ENCODE results near the gene GRID1.

GRCh38 chr10:86034710-86035109, 331.9 kb downstream of the GRID1 start:
- TF ChIP-seq POLR2A (IDR thresholded peaks at IDR 0.05) (no peak), CTCF (IDR thresholded peaks at IDR 0.05) (no peak)

Data from Peyer's patch (tissue), 4 donors.